T-helper 2 cell treated with Interferon-gamma antibody and Interleukin-4, amounts not matched to agents 100 ng/mL and 5 ng/mL, for 36 hours (primary cell): ENCODE measurements around the gene ATXN2L. TPM values are rescaled to one million over a fixed set of nuclear protein-coding genes. Genes with fewer than 3 reads are reported as not detected.
"Not testable (repeated sequence)": the region's sequence is repeated elsewhere in the genome, so short reads cannot be mapped to it uniquely, and the experiment has no call there.

Source experiments
- intact Hi-C: fragments of 100-400 bp; cut with micrococcal nuclease; formaldehyde crosslinking; loops from one replicate; pipeline ENCODE4 v1.15.1; 2023
- total RNA-seq: library from RNA; stranded (reverse); gene quantifications from 2 replicates; pipeline ENCODE4 v1.2.3, GENCODE V29; 2022

Gene ATXN2L
- total RNA-seq, 1 donor from 2014 or later = 264 TPM

GRCh38 chr16:28865722-28866453 is 43.1 kb downstream of the ATXN2L start:
- intact Hi-C loops = no loop called here

GRCh38 chr16:28866454-28866804 is 43.6 kb downstream of the ATXN2L start:
- intact Hi-C loops = no loop called here

- intact Hi-C loops = no loop called here
Observed at GRCh38 chr16:28867241-28867640, 44.4 kb downstream of the ATXN2L start.

GRCh38 chr16:28867646-28868045 is 44.8 kb downstream of the ATXN2L start:
- intact Hi-C loops = not testable (repeated sequence)

- intact Hi-C loops = no loop called here
Observed at GRCh38 chr16:28869201-28869600, 46.4 kb downstream of the ATXN2L start.

- intact Hi-C loops = no loop called here
Observed at GRCh38 chr16:28872952-28873351, 50.2 kb downstream of the ATXN2L start.

- intact Hi-C loops = no loop called here
Observed at GRCh38 chr16:28873543-28874201, 50.9 kb downstream of the ATXN2L start.

- intact Hi-C loops = no loop called here
Observed at GRCh38 chr16:28874406-28874805, 51.6 kb downstream of the ATXN2L start.

- intact Hi-C loops = no loop called here
Observed at GRCh38 chr16:28875134-28876018, 52.6 kb downstream of the ATXN2L start.

- intact Hi-C loops = no loop called here
Observed at GRCh38 chr16:28876019-28876659, 53.3 kb downstream of the ATXN2L start.

- intact Hi-C loops = no loop called here
Observed at GRCh38 chr16:28876973-28877654, 54.3 kb downstream of the ATXN2L start.

- intact Hi-C loops = no loop called here
Observed at GRCh38 chr16:28877655-28878000, 54.8 kb downstream of the ATXN2L start.

- intact Hi-C loops = no loop called here
Observed at GRCh38 chr16:28878083-28878926, 55.5 kb downstream of the ATXN2L start, which contains the start of gene ATP2A1. TSS of gene ATP2A1 (plus strand) at chr16:28878488. CDS start at chr16:28878672, 184 bp downstream.

GRCh38 chr16:28879261-28879840 is 56.6 kb downstream of the ATXN2L start:
- intact Hi-C loops = no loop called here

- intact Hi-C loops = loop anchor here (1.0 to 5.0 kb wide), 2 partner anchors 44 to 57 kb away; no protein-coding TSS in a partner anchor
Observed at GRCh38 chr16:28879841-28880588, 57.2 kb downstream of the ATXN2L start.

- intact Hi-C loops = loop anchor here (1.0 to 5.0 kb wide), 2 partner anchors 44 to 57 kb away; no protein-coding TSS in a partner anchor
Observed at GRCh38 chr16:28880589-28880915, 57.8 kb downstream of the ATXN2L start.

- intact Hi-C loops = loop anchor here (1.0 to 5.0 kb wide), 2 partner anchors 43 to 56 kb away; no protein-coding TSS in a partner anchor
Observed at GRCh38 chr16:28880955-28881354, 58.2 kb downstream of the ATXN2L start.

GRCh38 chr16:28881565-28881964 is 58.8 kb downstream of the ATXN2L start:
- intact Hi-C loops = loop anchor here (5.0 kb wide), 1 partner anchor 56 kb away; no protein-coding TSS in a partner anchor
